NT2/D1 (cell line): Measurements from ENCODE around the gene ZNF688.

Experiments
- SUZ12 ChIP-seq: IDR thresholded peaks from 2 replicates; pipeline ENCODE4 v1.6.1; 2011; ENCODE audit not compliant: insufficient read length, insufficient read depth; ENCODE audit errors: extremely low read depth
- YY1 ChIP-seq: IDR thresholded peaks from 2 replicates; pipeline ENCODE4 v1.6.1; 2011; ENCODE audit not compliant: insufficient read length, insufficient read depth

DNA sequence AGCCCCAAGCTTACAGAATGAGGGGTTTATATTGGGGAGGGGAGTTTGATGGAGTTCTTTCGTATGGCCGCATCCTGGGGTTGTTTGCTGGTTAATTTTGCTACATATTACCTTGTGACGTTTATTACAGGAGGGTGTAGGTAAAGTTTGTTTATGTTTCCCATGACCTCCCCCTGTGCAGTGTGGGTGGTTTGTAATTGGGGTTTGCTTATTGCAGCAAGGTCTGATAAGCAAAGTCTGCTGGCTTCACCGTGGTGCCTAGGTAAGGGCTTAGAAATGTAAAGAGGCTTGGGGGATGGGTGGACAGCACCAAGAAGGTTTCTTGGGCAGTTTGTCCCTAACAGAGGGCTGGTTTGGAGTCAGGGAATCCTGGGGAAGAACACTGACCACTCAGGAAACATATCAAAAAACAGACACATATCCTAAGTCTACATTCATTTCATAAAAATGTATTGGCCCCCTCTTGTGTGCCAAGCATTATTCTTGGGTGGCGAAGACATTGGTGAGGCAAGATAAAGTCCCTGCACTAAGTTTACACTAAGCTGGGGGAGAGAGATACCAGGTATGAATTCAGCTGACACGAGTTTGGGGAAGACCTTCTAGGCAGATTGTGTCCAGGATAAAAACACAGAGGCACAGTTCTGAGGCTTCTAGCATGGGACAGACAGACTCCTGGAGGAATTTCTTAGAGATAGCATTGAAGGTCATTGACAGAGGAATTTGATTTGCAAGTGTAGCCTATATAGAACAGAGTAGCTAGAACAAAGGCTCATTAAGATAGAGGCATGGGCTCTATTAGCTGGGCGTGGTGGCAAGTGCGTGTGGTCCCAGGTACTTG is 22.9 kb downstream of the ZNF688 start:
- no peak for TF ChIP-seq SUZ12
- no peak for TF ChIP-seq YY1
